Measurements from ENCODE around the gene PABPN1. TPM values are rescaled to one million over a fixed set of nuclear protein-coding genes. Genes with fewer than 3 reads are reported as not detected.

PABPN1 gene
- total and polyA plus RNA-seq, 9 of the 15 experiments (the other 6 are each of a cell fraction or from before 2014, with no cell fraction given), result 32.6 to 388 (median 178) TPM

- TF ChIP-seq MAZ (CRISPR knock-in tag; conservative IDR thresholded peaks at IDR 0.05 in 1 of 2, IDR thresholded peaks at IDR 0.05 in 1 of 2) (peak; percentile 85 to 89), XRCC3 (IDR thresholded peaks at IDR 0.05) (no peak), ZNF609 (CRISPR knock-in tag; IDR thresholded peaks at IDR 0.05; ENCODE audit: borderline replicate concordance) (no peak; the same call in 1 of the 2 replicates), TCF7 (IDR thresholded peaks at IDR 0.05; ENCODE audit: borderline replicate concordance) (no peak; the same call in 1 of the 2 replicates), CREB1 (IDR thresholded peaks at IDR 0.05) (peak; percentile 81), CREB1 (CRISPR knock-in tag; IDR thresholded peaks at IDR 0.05) (peak; percentile 75), MBD2 (IDR thresholded peaks at IDR 0.05; ENCODE audit: borderline replicate concordance, low read depth) (peak; percentile 54), NCOA6 (IDR thresholded peaks at IDR 0.05) (no peak), ZNF23 (CRISPR knock-in tag; IDR thresholded peaks at IDR 0.05) (no peak), ZNF511 (CRISPR knock-in tag; IDR thresholded peaks at IDR 0.05) (no peak; the same call in none of the 2 replicates), ARID4B (CRISPR knock-in tag; IDR thresholded peaks at IDR 0.05) (peak; percentile 80), ZNF165 (CRISPR knock-in tag; IDR thresholded peaks at IDR 0.05; ENCODE audit: borderline replicate concordance) (no peak), NRF1 (conservative IDR thresholded peaks at IDR 0.05 in 1 of 2, IDR thresholded peaks at IDR 0.05 in 1 of 2) (peak; percentile 93 to 95), DNMT1 (IDR thresholded peaks at IDR 0.05) (no peak), PRPF4 (IDR thresholded peaks at IDR 0.05; ENCODE audit: insufficient read depth, low read depth, low read length, poor library complexity, severe bottlenecking) (no peak), CBFA2T2 (conservative IDR thresholded peaks at IDR 0.05) (peak; percentile 51), RUNX1 (IDR thresholded peaks at IDR 0.05; ENCODE audit: low read depth) (no peak), TEAD1 (CRISPR knock-in tag; IDR thresholded peaks at IDR 0.05) (peak in 1 of 2 experiments; percentile 93; a peak in 2 of 4 replicates), TRIM28 (IDR thresholded peaks at IDR 0.05) (no peak; the same call in 1 of the 2 replicates), ZNF778 (CRISPR knock-in tag; IDR thresholded peaks at IDR 0.05) (no peak)
Measured at GRCh38 chr14:23301288-23301968, 19.8 kb upstream of the PABPN1 start (continued).

Data from K562 (cell line).